ENCODE measurements around the gene TMEM217. TPM values are rescaled to one million over a fixed set of nuclear protein-coding genes. Genes with fewer than 3 reads are reported as not detected.

Gene TMEM217
- polyA plus RNA-seq, 3 donors = 0.09 to 0.29 TPM; not detected in 1

- TF ChIP-seq, protein P1, sequence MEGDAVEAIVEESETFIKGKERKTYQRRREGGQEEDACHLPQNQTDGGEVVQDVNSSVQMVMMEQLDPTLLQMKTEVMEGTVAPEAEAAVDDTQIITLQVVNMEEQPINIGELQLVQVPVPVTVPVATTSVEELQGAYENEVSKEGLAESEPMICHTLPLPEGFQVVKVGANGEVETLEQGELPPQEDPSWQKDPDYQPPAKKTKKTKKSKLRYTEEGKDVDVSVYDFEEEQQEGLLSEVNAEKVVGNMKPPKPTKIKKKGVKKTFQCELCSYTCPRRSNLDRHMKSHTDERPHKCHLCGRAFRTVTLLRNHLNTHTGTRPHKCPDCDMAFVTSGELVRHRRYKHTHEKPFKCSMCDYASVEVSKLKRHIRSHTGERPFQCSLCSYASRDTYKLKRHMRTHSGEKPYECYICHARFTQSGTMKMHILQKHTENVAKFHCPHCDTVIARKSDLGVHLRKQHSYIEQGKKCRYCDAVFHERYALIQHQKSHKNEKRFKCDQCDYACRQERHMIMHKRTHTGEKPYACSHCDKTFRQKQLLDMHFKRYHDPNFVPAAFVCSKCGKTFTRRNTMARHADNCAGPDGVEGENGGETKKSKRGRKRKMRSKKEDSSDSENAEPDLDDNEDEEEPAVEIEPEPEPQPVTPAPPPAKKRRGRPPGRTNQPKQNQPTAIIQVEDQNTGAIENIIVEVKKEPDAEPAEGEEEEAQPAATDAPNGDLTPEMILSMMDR (IDR thresholded peaks at IDR 0.05) = no peak
- Histone ChIP-seq H3K27me3 (ENCODE audit: control insufficient read depth in 2 of 2, insufficient read depth in 2 of 2, low read length in 2 of 2) (peaks cover 0 to 8% of the 10 kb centered on the region in 2 donors), H3K4me3 (replicated peaks in 1 of 3; ENCODE audit: low read depth in 2 of 3, low read length in 3 of 3) (peak within 1 kb of the TSS; percentile 78 to 99 (median 97)), H3K9ac (ENCODE audit: insufficient read depth, low read length, poor library complexity, severe bottlenecking) (peak within 1 kb of the TSS; percentile 89), H3K4me1 (ENCODE audit: control insufficient read depth in 1 of 2, insufficient read depth in 2 of 2, low read length in 2 of 2) (peaks cover 39 to 46% of the 10 kb centered on the region in 2 donors), H3K9me3 (replicated peaks in 1 of 2; ENCODE audit: control insufficient read depth in 1 of 2, insufficient read depth in 1 of 2, low read length in 2 of 2) (no peaks in the 10 kb centered on the region), H3K27ac (ENCODE audit: low read depth in 1 of 2, low read length in 2 of 2) (peak within 1 kb of the TSS; percentile 53 to 83), H4K20me1 (ENCODE audit: insufficient read depth, low read length) (peaks cover 40% of the 10 kb centered on the region), H3K4me2 (replicated peaks; ENCODE audit: extremely low read depth, low read length, poor library complexity, severe bottlenecking) (peak within 1 kb of the TSS; percentile 99), H3K79me2 (ENCODE audit: insufficient read depth, low read length) (peaks cover 48% of the 10 kb centered on the region), H2AFZ (ENCODE audit: insufficient read depth, low read depth, low read length, poor library complexity, severe bottlenecking) (peak within 1 kb of the TSS; percentile 79), H3K36me3 (replicated peaks in 1 of 2; ENCODE audit: control insufficient read depth in 1 of 2, insufficient read depth in 2 of 2, low read length in 2 of 2) (peaks cover 19 to 23% of the 10 kb centered on the region in 2 donors)
- WGBS (ENCODE audit: insufficient coverage) = under 1% methylated on average over 62 of the region's 90 CpGs
- Mint-ChIP-seq H3K27ac (peak within 1 kb of the TSS; percentile 94 to 95 (median 95)), H3K36me3 (peaks cover 23 to 24% of the 10 kb centered on the region in 2 donors), H3K4me1 (peaks cover 43% of the 10 kb centered on the region), H3K27me3 (ENCODE audit: low read depth in 3 of 3) (peaks cover 2 to 8% (median 2%) of the 10 kb centered on the region in 3 donors), H3K9me3 (peaks cover 0 to 4% (median 0%) of the 10 kb centered on the region in 7 donors), H3K4me3 (peak within 1 kb of the TSS; percentile 94 to 98)
- DNase-seq = peak; percentile 94 to 96 (median 95)
- intact Hi-C loops (cut with micrococcal nuclease) = loop anchor here (1.0 to 10.0 kb wide), 5 partner anchors 17 to 140 kb away; no protein-coding TSS in a partner anchor
Measured at GRCh38 chr6:37169496-37170272, 88.3 kb downstream of the TMEM217 start, which contains the start of gene PIM1. Gene PIM1 (plus strand): TSS chr6:37170152. CDS start chr6:37170576, 424 bp downstream.

- peaks cover 40% of the 10 kb centered on the region for H3K79me2 ChIP-seq (ENCODE audit: insufficient read depth, low read length)
- Mint-ChIP-seq H3K27ac (peak overlapping the region; percentile 57 to 92 (median 78)), H3K27me3 (ENCODE audit: low read depth in 3 of 3) (peaks cover 2 to 8% (median 2%) of the 10 kb centered on the region in 3 donors), H3K9me3 (peaks cover 0 to 4% (median 0%) of the 10 kb centered on the region in 7 donors), H3K4me3 (peak overlapping the region; percentile 83 to 90), H3K4me1 (peaks cover 36% of the 10 kb centered on the region), H3K36me3 (peaks cover 15 to 17% of the 10 kb centered on the region in 2 donors)
- peak overlapping the region in 1 of 2 donors; percentile 21 for H3K27ac ChIP-seq (ENCODE audit: low read depth in 1 of 2, low read length in 2 of 2)
- peak overlapping the region; percentile 46 for H3K9ac ChIP-seq (ENCODE audit: insufficient read depth, low read length, poor library complexity, severe bottlenecking)
- no peaks in the 10 kb centered on the region for H3K9me3 ChIP-seq (replicated peaks in 1 of 2; ENCODE audit: control insufficient read depth in 1 of 2, insufficient read depth in 1 of 2, low read length in 2 of 2)
- 7% methylated on average over 17 of the region's 29 CpGs for WGBS (ENCODE audit: insufficient coverage)
- peak in 1 of 3 donors; percentile 68 for DNase-seq
- peaks cover 32 to 38% of the 10 kb centered on the region in 2 donors for H3K4me1 ChIP-seq (ENCODE audit: control insufficient read depth in 1 of 2, insufficient read depth in 2 of 2, low read length in 2 of 2)
- peaks cover 0 to 8% of the 10 kb centered on the region in 2 donors for H3K27me3 ChIP-seq (ENCODE audit: control insufficient read depth in 2 of 2, insufficient read depth in 2 of 2, low read length in 2 of 2)
- H2AFZ ChIP-seq (ENCODE audit: insufficient read depth, low read depth, low read length, poor library complexity, severe bottlenecking) = peak overlapping the region; percentile 79
- TF ChIP-seq, protein P1 (IDR thresholded peaks at IDR 0.05) = no peak
- H3K4me2 ChIP-seq (replicated peaks; ENCODE audit: extremely low read depth, low read length, poor library complexity, severe bottlenecking) = peak overlapping the region; percentile 81
- peak overlapping the region; percentile 55 to 99 (median 68) for H3K4me3 ChIP-seq (replicated peaks in 1 of 3; ENCODE audit: low read depth in 2 of 3, low read length in 3 of 3)
- intact Hi-C loops (cut with micrococcal nuclease) = loop anchor here (1.0 to 10.0 kb wide), 2 partner anchors 64 to 140 kb away; no protein-coding TSS in a partner anchor
- H3K36me3 ChIP-seq (replicated peaks in 1 of 2; ENCODE audit: control insufficient read depth in 1 of 2, insufficient read depth in 2 of 2, low read length in 2 of 2) = peaks cover 11 to 16% of the 10 kb centered on the region in 2 donors
- peaks cover 33% of the 10 kb centered on the region for H4K20me1 ChIP-seq (ENCODE audit: insufficient read depth, low read length)
Measured at GRCh38 chr6:37168811-37169495, 89.0 kb downstream of the TMEM217 start.

All from CD14-positive monocyte (primary cell).